HUES48 (cell line): ENCODE data around the gene LBHD2.

ENCODE experiments used
- H3K27ac ChIP-seq: one replicate; pipeline ENCODE4 v1.7.0; 2013; ENCODE audit warnings: low read depth, low read length, inconsistent platforms
- H3K27me3 ChIP-seq: 2 replicates; pipeline ENCODE4 v1.6.1; 2013; ENCODE audit warnings: mild to moderate bottlenecking, low read length; ENCODE audit not compliant: control insufficient read depth, insufficient read depth
- H3K36me3 ChIP-seq: 2 replicates; pipeline ENCODE4 v1.6.1; 2013; ENCODE audit warnings: low read length; ENCODE audit not compliant: control insufficient read depth, insufficient read depth
- H3K4me1 ChIP-seq: 2 replicates; pipeline ENCODE4 v1.6.1; 2013; ENCODE audit warnings: mild to moderate bottlenecking, low read length; ENCODE audit not compliant: control insufficient read depth, insufficient read depth
- H3K4me3 ChIP-seq: 2 replicates; pipeline ENCODE4 v1.5.1; 2013; ENCODE audit warnings: mild to moderate bottlenecking, low read depth, low read length
- H3K9ac ChIP-seq: 2 replicates; pipeline ENCODE4 v1.6.1; 2013; ENCODE audit warnings: mild to moderate bottlenecking, low read depth, low read length, moderate library complexity
- H3K9me3 ChIP-seq: 2 replicates; pipeline ENCODE4 v1.6.1; 2013; ENCODE audit warnings: low read length; ENCODE audit not compliant: control insufficient read depth, insufficient read depth

LBHD2 gene

GRCh38 chr14:103101257-103101962 lies 17.4 kb downstream of the LBHD2 start:
- no peaks in the 10 kb centered on the region for H3K9me3 ChIP-seq
- H3K27ac ChIP-seq: no peak overlapping the region
- no peak overlapping the region for H3K9ac ChIP-seq
- H3K4me3 ChIP-seq: no peak overlapping the region
- peaks cover 35% of the 10 kb centered on the region for H3K27me3 ChIP-seq
- no peaks in the 10 kb centered on the region for H3K36me3 ChIP-seq
- H3K4me1 ChIP-seq: peaks cover 12% of the 10 kb centered on the region

- H3K27ac ChIP-seq: no peak overlapping the region
- H3K36me3 ChIP-seq: no peaks in the 10 kb centered on the region
- H3K9ac ChIP-seq: no peak overlapping the region
- H3K4me3 ChIP-seq: no peak overlapping the region
- H3K4me1 ChIP-seq: peaks cover 8% of the 10 kb centered on the region
- H3K27me3 ChIP-seq: peaks cover 35% of the 10 kb centered on the region
- no peaks in the 10 kb centered on the region for H3K9me3 ChIP-seq
Observed at GRCh38 chr14:103101963-103102688, 18.1 kb downstream of the LBHD2 start.

GRCh38 chr14:103102689-103103260 lies 18.8 kb downstream of the LBHD2 start:
- H3K4me3 ChIP-seq: no peak overlapping the region
- no peaks in the 10 kb centered on the region for H3K9me3 ChIP-seq
- H3K36me3 ChIP-seq: no peaks in the 10 kb centered on the region
- no peak overlapping the region for H3K9ac ChIP-seq
- peaks cover 35% of the 10 kb centered on the region for H3K27me3 ChIP-seq
- no peak overlapping the region for H3K27ac ChIP-seq
- peaks cover 8% of the 10 kb centered on the region for H3K4me1 ChIP-seq

- peaks cover 39% of the 10 kb centered on the region for H3K27me3 ChIP-seq
- H3K9ac ChIP-seq: no peak overlapping the region
- H3K36me3 ChIP-seq: no peaks in the 10 kb centered on the region
- H3K27ac ChIP-seq: no peak overlapping the region
- H3K4me1 ChIP-seq: peaks cover 17% of the 10 kb centered on the region
- no peak overlapping the region; the same call in 1 of the 2 replicates for H3K4me3 ChIP-seq
- H3K9me3 ChIP-seq: no peaks in the 10 kb centered on the region
Observed at GRCh38 chr14:103103461-103104388, 19.7 kb downstream of the LBHD2 start.

- H3K27me3 ChIP-seq: peaks cover 39% of the 10 kb centered on the region
- H3K9ac ChIP-seq: no peak overlapping the region
- H3K4me1 ChIP-seq: peaks cover 14% of the 10 kb centered on the region
- no peaks in the 10 kb centered on the region for H3K36me3 ChIP-seq
- H3K9me3 ChIP-seq: no peaks in the 10 kb centered on the region
- H3K4me3 ChIP-seq: peak overlapping the region; percentile 33; the same call in 1 of the 2 replicates
- H3K27ac ChIP-seq: no peak overlapping the region
Observed at GRCh38 chr14:103104389-103104653, 20.3 kb downstream of the LBHD2 start.

- Histone ChIP-seq H3K36me3 (no peaks in the 10 kb centered on the region), H3K9ac (no peak overlapping the region), H3K4me1 (peaks cover 14% of the 10 kb centered on the region), H3K9me3 (no peaks in the 10 kb centered on the region), H3K4me3 (peak overlapping the region; percentile 33; the same call in 1 of the 2 replicates), H3K27me3 (peaks cover 39% of the 10 kb centered on the region), H3K27ac (no peak overlapping the region)
Observed at GRCh38 chr14:103104654-103105452, 20.8 kb downstream of the LBHD2 start.

- Histone ChIP-seq H3K36me3 (no peaks in the 10 kb centered on the region), H3K9ac (no peak overlapping the region), H3K27me3 (peaks cover 47% of the 10 kb centered on the region), H3K4me3 (no peak overlapping the region), H3K27ac (no peak overlapping the region), H3K9me3 (no peaks in the 10 kb centered on the region), H3K4me1 (peaks cover 19% of the 10 kb centered on the region)
Observed at GRCh38 chr14:103105580-103106150, 21.7 kb downstream of the LBHD2 start.

- Histone ChIP-seq H3K36me3 (no peaks in the 10 kb centered on the region), H3K27me3 (peaks cover 42% of the 10 kb centered on the region), H3K27ac (no peak overlapping the region), H3K9ac (no peak overlapping the region), H3K4me3 (no peak overlapping the region), H3K9me3 (no peaks in the 10 kb centered on the region), H3K4me1 (peaks cover 25% of the 10 kb centered on the region)
Observed at GRCh38 chr14:103107455-103107854, 23.4 kb downstream of the LBHD2 start.

GRCh38 chr14:103107941-103108748 lies 24.1 kb downstream of the LBHD2 start:
- H3K27ac ChIP-seq: peak overlapping the region; percentile 67
- peaks cover 36% of the 10 kb centered on the region for H3K27me3 ChIP-seq
- H3K4me1 ChIP-seq: peaks cover 29% of the 10 kb centered on the region
- H3K9me3 ChIP-seq: no peaks in the 10 kb centered on the region
- no peaks in the 10 kb centered on the region for H3K36me3 ChIP-seq
- H3K9ac ChIP-seq: no peak overlapping the region
- H3K4me3 ChIP-seq: no peak overlapping the region
